Right atrium auricular region (tissue), 2 donors: ENCODE data around the gene HSPB2. TPM values are rescaled to one million over a fixed set of nuclear protein-coding genes. Genes with fewer than 3 reads are reported as not detected.

Experiments used
- DNase-seq: peaks from one replicate; pipeline ENCODE4 v3.0.0-alpha.2; 2019; ENCODE audit warnings: low spot score
- H3K27ac ChIP-seq, 2 donors: fragments of 200-600 bp; sonication (generic); 1 replicate in 1 of 2; 2 replicates in 1 of 2; pipeline ENCODE4 v1.5.1; 2016 to 2019
- H3K27me3 ChIP-seq, 2 donors: fragments of 200-600 bp; sonication (generic); one replicate each; pipeline versions ENCODE4 v1.5.1 to v1.6.0; 2017 to 2019
- H3K36me3 ChIP-seq: fragments of 200-600 bp; sonication (generic); one replicate; pipeline ENCODE4 v1.5.1; 2016
- H3K4me1 ChIP-seq, 2 donors: fragments of 200-600 bp; sonication (generic); one replicate each; pipeline versions ENCODE4 v1.5.1 to v1.6.0; 2017 to 2019
- H3K4me3 ChIP-seq, 2 donors: fragments of 200-600 bp; sonication (generic); 1 replicate in 1 of 2; 2 replicates in 1 of 2; pipeline ENCODE4 v1.5.1; 2017 to 2019; ENCODE audit warnings: mild to moderate bottlenecking in 1 of 2, moderate library complexity in 1 of 2
- H3K9me3 ChIP-seq, 2 donors: fragments of 200-600 bp; sonication (generic); one replicate each; pipeline ENCODE4 v1.5.1; 2019
- CTCF ChIP-seq, 2 donors: fragments of 200-600 bp; sonication (generic); IDR thresholded peaks; one replicate each; pipeline ENCODE4 v1.5.1; 2019; ENCODE audit warnings: antibody characterized with exemption in 2 of 2
- total RNA-seq, 2 donors: library from RNA; depleted of rRNA; stranded (reverse); fragments of >200 nt; gene quantifications; one replicate each; pipeline ENCODE4 v1.1.0, GENCODE V29; 2016

Gene HSPB2
- total RNA-seq, 2 donors from 2014 or later, result 5.5 to 13.0 TPM

- DNase-seq, result no peak
- Histone ChIP-seq H3K27me3 (no peaks in the 10 kb centered on the region), H3K36me3 (peaks cover 35% of the 10 kb centered on the region), H3K4me1 (peaks cover 0 to 8% of the 10 kb centered on the region in 2 donors), H3K27ac (peak overlapping the region; percentile 98 to 100), H3K9me3 (no peaks in the 10 kb centered on the region), H3K4me3 (peak overlapping the region; percentile 66 to 75)
- no peak for TF ChIP-seq CTCF (IDR thresholded peaks at IDR 0.05)
These were observed 1.6 kb upstream of the HSPB2 start for GRCh38 chr11:111910676-111911562.

- H3K4me3 ChIP-seq, result peak within 1 kb of the TSS; percentile 66 to 75
- DNase-seq, result peak; percentile 98
- H3K4me1 ChIP-seq, result peaks cover 0 to 8% of the 10 kb centered on the region in 2 donors
- peak within 1 kb of the TSS; percentile 98 to 100 for H3K27ac ChIP-seq
- H3K9me3 ChIP-seq, result no peaks in the 10 kb centered on the region
- H3K27me3 ChIP-seq, result no peaks in the 10 kb centered on the region
- TF ChIP-seq CTCF (IDR thresholded peaks at IDR 0.05), result no peak
- peaks cover 35% of the 10 kb centered on the region for H3K36me3 ChIP-seq
These were observed 752 bp upstream of the HSPB2 start, which contains the start of gene CRYAB for GRCh38 chr11:111911563-111912401. Gene CRYAB (minus strand): TSS chr11:111911770. CDS start chr11:111911724, 46 bp downstream.

- H3K27me3 ChIP-seq, result no peaks in the 10 kb centered on the region
- H3K4me3 ChIP-seq, result peak overlapping the region; percentile 66 to 75
- peaks cover 30% of the 10 kb centered on the region for H3K36me3 ChIP-seq
- no peak for DNase-seq
- TF ChIP-seq CTCF (IDR thresholded peaks at IDR 0.05), result no peak
- no peaks in the 10 kb centered on the region for H3K9me3 ChIP-seq
- H3K4me1 ChIP-seq, result peaks cover 0 to 12% of the 10 kb centered on the region in 2 donors
- peak overlapping the region; percentile 98 to 100 for H3K27ac ChIP-seq
These were observed 712 bp downstream of the HSPB2 start for GRCh38 chr11:111913031-111913861.

GRCh38 chr11:111913997-111914396 is 1.5 kb downstream of the HSPB2 start:
- Histone ChIP-seq H3K9me3 (no peaks in the 10 kb centered on the region), H3K4me3 (peak overlapping the region; percentile 66 to 75), H3K27ac (peak overlapping the region; percentile 98 to 100), H3K4me1 (peaks cover 0 to 19% of the 10 kb centered on the region in 2 donors), H3K27me3 (no peaks in the 10 kb centered on the region), H3K36me3 (peaks cover 23% of the 10 kb centered on the region)
- DNase-seq, result no peak
- no peak for TF ChIP-seq CTCF (IDR thresholded peaks at IDR 0.05)

- H3K4me1 ChIP-seq, result peaks cover 0 to 32% of the 10 kb centered on the region in 2 donors
- H3K27ac ChIP-seq, result peak overlapping the region; percentile 9 to 100
- H3K9me3 ChIP-seq, result no peaks in the 10 kb centered on the region
- H3K4me3 ChIP-seq, result no peak overlapping the region
- H3K36me3 ChIP-seq, result no peaks in the 10 kb centered on the region
- TF ChIP-seq CTCF (IDR thresholded peaks at IDR 0.05), result no peak
- DNase-seq, result no peak
- H3K27me3 ChIP-seq, result no peaks in the 10 kb centered on the region
These were observed 4.2 kb downstream of the HSPB2 start for GRCh38 chr11:111916768-111917167.
